Neural cell (in vitro differentiated cells): ENCODE results near the gene BRD7. TPM values are rescaled to one million over a fixed set of nuclear protein-coding genes. Genes with fewer than 3 reads are reported as not detected.

Experiments used
- H2AFZ ChIP-seq: fragments of 200-600, 300-800 bp; sonication (generic), shearing (Covaris generic); 2 replicates; pipeline ENCODE4 v1.6.0; 2014; ENCODE audit warnings: low read depth, mild to moderate bottlenecking, antibody characterized with exemption, low read length, moderate library complexity
- H3F3A ChIP-seq: fragments of 200-600 bp; shearing (Covaris generic); 2 replicates; pipeline ENCODE4 v1.6.1; 2016; ENCODE audit warnings: mild to moderate bottlenecking, moderate library complexity, mixed read lengths, antibody characterized with exemption, low read length; ENCODE audit not compliant: insufficient read depth, poor library complexity, severe bottlenecking
- H3K27ac ChIP-seq: fragments of 200-600, 300-800 bp; sonication (generic), shearing (Covaris generic); 2 replicates; pipeline ENCODE4 v1.5.1; 2014; ENCODE audit warnings: mild to moderate bottlenecking, low read length, moderate library complexity
- H3K27me3 ChIP-seq: fragments of 300-800, 200-600 bp; sonication (generic), shearing (Covaris generic); 2 replicates; pipeline ENCODE4 v1.6.0; 2014; ENCODE audit warnings: mild to moderate bottlenecking, low read depth, low read length, moderate library complexity; ENCODE audit not compliant: insufficient read depth
- H3K36me3 ChIP-seq: fragments of 300-800, 200-600 bp; sonication (generic), shearing (Covaris generic); 2 replicates; pipeline ENCODE4 v1.5.1; 2014; ENCODE audit warnings: mild to moderate bottlenecking, antibody characterized with exemption, low read length, moderate library complexity; ENCODE audit not compliant: insufficient read depth
- H3K4me2 ChIP-seq: fragments of 300-800, 200-600 bp; sonication (generic), shearing (Covaris generic); 2 replicates; pipeline ENCODE4 v1.6.0; 2014; ENCODE audit warnings: mild to moderate bottlenecking, low read length
- H3K4me3 ChIP-seq: fragments of 300-800, 200-600 bp; sonication (generic), shearing (Covaris generic); 2 replicates; pipeline ENCODE4 v1.5.1; 2014; ENCODE audit warnings: mild to moderate bottlenecking, low read length, moderate library complexity
- H3K79me2 ChIP-seq: fragments of 200-600 bp; shearing (Covaris generic); replicated peaks from 2 replicates; pipeline ENCODE4 v1.6.0; 2014; ENCODE audit warnings: mild to moderate bottlenecking, low read length, moderate library complexity; ENCODE audit not compliant: insufficient read depth
- H3K9ac ChIP-seq: fragments of 300-800, 200-600 bp; sonication (generic), shearing (Covaris generic); 2 replicates; pipeline ENCODE4 v1.6.1; 2016; ENCODE audit warnings: mild to moderate bottlenecking, low read length, mixed read lengths
- H3K9me2 ChIP-seq: fragments of 200-600 bp; shearing (Covaris generic); 2 replicates; pipeline ENCODE4 v1.6.1; 2016; ENCODE audit warnings: mild to moderate bottlenecking, low read length, mixed read lengths; ENCODE audit not compliant: insufficient read depth
- H3K9me3 ChIP-seq: fragments of 200-600, 300-800 bp; sonication (generic), shearing (Covaris generic); 2 replicates; pipeline ENCODE4 v1.6.1; 2016; ENCODE audit warnings: mild to moderate bottlenecking, mixed run types, low read length, moderate library complexity, mixed read lengths
- H4K20me1 ChIP-seq: fragments of 200-600 bp; shearing (Covaris generic); 2 replicates; pipeline ENCODE4 v1.6.1; 2016; ENCODE audit warnings: mild to moderate bottlenecking, mixed run types; ENCODE audit not compliant: insufficient read depth
- CTCF ChIP-seq: fragments of 450-650 bp; IDR thresholded peaks from 2 replicates; pipeline ENCODE4 v1.5.1; 2014; ENCODE audit warnings: antibody characterized with exemption, mild to moderate bottlenecking, moderate library complexity; ENCODE audit not compliant: poor library complexity, severe bottlenecking
- EP300 ChIP-seq: fragments of 450-650 bp; conservative IDR thresholded peaks from 2 replicates; pipeline ENCODE4 v1.6.1; 2014; ENCODE audit warnings: antibody characterized with exemption, mild to moderate bottlenecking, moderate library complexity; ENCODE audit not compliant: poor library complexity, severe bottlenecking
- EZH2 ChIP-seq: fragments of 200-600, 300-800 bp; shearing (Covaris generic), sonication (generic); IDR thresholded peaks from 2 replicates; pipeline ENCODE4 v1.6.1; 2014; ENCODE audit warnings: antibody characterized with exemption, low read length, borderline replicate concordance, mild to moderate bottlenecking; ENCODE audit not compliant: insufficient read depth, poor library complexity, severe bottlenecking
- MXI1 ChIP-seq: fragments of 450-650 bp; conservative IDR thresholded peaks from 2 replicates; pipeline ENCODE4 v1.6.1; 2014; ENCODE audit warnings: antibody characterized with exemption, mild to moderate bottlenecking; ENCODE audit not compliant: poor library complexity, severe bottlenecking
- POLR2AphosphoS5 ChIP-seq: IDR thresholded peaks from 2 replicates; pipeline ENCODE4 v1.6.1; 2012
- RAD21 ChIP-seq: fragments of 450-650 bp; conservative IDR thresholded peaks from 2 replicates; pipeline ENCODE4 v1.6.1; 2014; ENCODE audit warnings: antibody characterized with exemption, mild to moderate bottlenecking, moderate library complexity
- SMC3 ChIP-seq: fragments of 450-650 bp; conservative IDR thresholded peaks from 2 replicates; pipeline ENCODE4 v1.6.1; 2014; ENCODE audit warnings: antibody characterized with exemption, mild to moderate bottlenecking, moderate library complexity; ENCODE audit not compliant: poor library complexity
- TAF1 ChIP-seq: IDR thresholded peaks from 2 replicates; pipeline ENCODE4 v1.6.1; 2012; ENCODE audit warnings: low read depth
- polyA plus RNA-seq: library from polyadenylated mRNA; depleted of rRNA; stranded (reverse); fragments of >200 nt; gene quantifications from 2 replicates; pipeline ENCODE4 v1.2.3, GENCODE V29; 2014
- TF ChIP-seq, protein P1 (sequence below): IDR thresholded peaks from 2 replicates; pipeline ENCODE4 v1.6.1; 2012; ENCODE audit warnings: borderline replicate concordance

Gene BRD7
- polyA plus RNA-seq, 1 donor from 2014 or later, result 57.2 TPM

DNA sequence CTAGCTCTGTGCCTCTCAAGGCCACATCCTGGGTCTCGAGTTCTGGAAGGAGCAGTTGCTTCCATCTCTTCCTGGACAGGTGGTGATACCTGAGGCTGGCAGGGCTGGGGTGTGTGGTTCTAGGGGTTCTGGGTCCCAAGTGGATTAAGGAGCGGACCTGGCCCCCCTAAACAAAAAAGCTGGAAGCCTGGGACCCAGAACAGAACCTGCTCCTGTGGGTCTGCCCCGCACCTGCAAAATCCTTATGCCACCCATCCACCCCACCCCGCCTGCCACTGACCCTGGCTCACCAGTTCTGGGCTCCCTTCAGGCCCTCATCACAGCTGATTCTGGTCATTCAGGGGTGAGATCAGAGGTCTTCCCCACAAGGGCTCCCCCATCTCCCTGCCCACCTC lies 57.7 kb downstream of the BRD7 start:
- Histone ChIP-seq H3K9me3 (no peaks in the 10 kb centered on the region), H3K4me3 (no peak overlapping the region), H4K20me1 (no peaks in the 10 kb centered on the region), H3K79me2 (no peaks in the 10 kb centered on the region), H3F3A (no peaks in the 10 kb centered on the region), H3K9me2 (no peaks in the 10 kb centered on the region), H3K27ac (no peak overlapping the region), H3K27me3 (no peaks in the 10 kb centered on the region), H2AFZ (no peak overlapping the region), H3K9ac (no peak overlapping the region), H3K36me3 (no peaks in the 10 kb centered on the region), H3K4me2 (no peak overlapping the region)
- no peak for TF ChIP-seq POLR2AphosphoS5
- no peak for TF ChIP-seq CTCF
- TF ChIP-seq, protein P1, sequence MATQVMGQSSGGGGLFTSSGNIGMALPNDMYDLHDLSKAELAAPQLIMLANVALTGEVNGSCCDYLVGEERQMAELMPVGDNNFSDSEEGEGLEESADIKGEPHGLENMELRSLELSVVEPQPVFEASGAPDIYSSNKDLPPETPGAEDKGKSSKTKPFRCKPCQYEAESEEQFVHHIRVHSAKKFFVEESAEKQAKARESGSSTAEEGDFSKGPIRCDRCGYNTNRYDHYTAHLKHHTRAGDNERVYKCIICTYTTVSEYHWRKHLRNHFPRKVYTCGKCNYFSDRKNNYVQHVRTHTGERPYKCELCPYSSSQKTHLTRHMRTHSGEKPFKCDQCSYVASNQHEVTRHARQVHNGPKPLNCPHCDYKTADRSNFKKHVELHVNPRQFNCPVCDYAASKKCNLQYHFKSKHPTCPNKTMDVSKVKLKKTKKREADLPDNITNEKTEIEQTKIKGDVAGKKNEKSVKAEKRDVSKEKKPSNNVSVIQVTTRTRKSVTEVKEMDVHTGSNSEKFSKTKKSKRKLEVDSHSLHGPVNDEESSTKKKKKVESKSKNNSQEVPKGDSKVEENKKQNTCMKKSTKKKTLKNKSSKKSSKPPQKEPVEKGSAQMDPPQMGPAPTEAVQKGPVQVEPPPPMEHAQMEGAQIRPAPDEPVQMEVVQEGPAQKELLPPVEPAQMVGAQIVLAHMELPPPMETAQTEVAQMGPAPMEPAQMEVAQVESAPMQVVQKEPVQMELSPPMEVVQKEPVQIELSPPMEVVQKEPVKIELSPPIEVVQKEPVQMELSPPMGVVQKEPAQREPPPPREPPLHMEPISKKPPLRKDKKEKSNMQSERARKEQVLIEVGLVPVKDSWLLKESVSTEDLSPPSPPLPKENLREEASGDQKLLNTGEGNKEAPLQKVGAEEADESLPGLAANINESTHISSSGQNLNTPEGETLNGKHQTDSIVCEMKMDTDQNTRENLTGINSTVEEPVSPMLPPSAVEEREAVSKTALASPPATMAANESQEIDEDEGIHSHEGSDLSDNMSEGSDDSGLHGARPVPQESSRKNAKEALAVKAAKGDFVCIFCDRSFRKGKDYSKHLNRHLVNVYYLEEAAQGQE, result no peak
- no peak for TF ChIP-seq TAF1
- no peak for TF ChIP-seq EP300
- no peak for TF ChIP-seq MXI1
- TF ChIP-seq SMC3, result no peak
- TF ChIP-seq RAD21, result no peak
- TF ChIP-seq EZH2, result no peak

DNA sequence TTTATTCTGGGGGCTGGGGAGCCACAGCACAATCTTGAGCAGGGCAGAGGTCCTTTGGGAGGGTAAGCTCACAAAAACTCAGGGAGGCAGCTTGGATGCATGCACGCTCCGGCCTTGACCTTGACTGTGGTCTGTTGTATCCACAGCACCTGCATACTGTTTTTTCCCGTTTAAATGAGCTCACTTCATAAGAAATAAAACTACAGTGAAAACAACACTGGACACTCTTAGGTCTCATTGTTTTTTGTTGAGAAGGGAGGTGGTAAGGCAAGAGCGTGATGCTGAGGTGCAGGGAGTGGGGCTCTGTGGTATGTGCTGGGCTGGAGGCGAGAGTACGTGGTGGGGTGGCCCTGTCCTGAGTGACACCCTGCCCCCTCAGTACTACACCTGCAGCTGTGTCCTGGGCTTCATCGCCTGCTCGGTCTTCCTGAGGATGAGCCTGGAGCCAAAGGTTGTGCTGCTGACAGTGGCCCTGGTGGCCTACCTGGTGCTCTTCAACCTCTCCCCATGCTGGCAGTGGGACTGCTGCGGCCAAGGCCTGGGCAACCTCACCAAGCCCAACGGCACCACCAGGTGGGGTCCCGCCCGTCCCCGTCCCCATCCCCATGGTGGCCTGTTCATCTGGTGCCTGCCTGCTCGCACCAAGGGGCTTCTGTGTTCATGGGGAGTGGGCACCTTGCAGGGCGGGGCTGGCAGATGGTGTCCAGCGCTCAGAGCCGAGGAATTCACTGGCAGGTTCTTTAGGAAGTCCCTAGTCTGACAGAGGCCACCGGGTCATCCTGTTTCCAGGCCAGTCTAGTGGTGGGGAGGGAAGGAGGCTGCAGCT lies 58.3 kb downstream of the BRD7 start:
- H4K20me1 ChIP-seq, result no peaks in the 10 kb centered on the region
- TF ChIP-seq POLR2AphosphoS5 (no peak), TAF1 (no peak), EP300 (no peak)
- TF ChIP-seq, protein P1, result no peak
- H3K4me3 ChIP-seq, result no peak overlapping the region
- no peak overlapping the region for H3K9ac ChIP-seq
- H3K9me3 ChIP-seq, result no peaks in the 10 kb centered on the region
- no peaks in the 10 kb centered on the region for H3K27me3 ChIP-seq
- H3K4me2 ChIP-seq, result no peak overlapping the region
- no peak overlapping the region for H2AFZ ChIP-seq
- no peaks in the 10 kb centered on the region for H3F3A ChIP-seq
- no peaks in the 10 kb centered on the region for H3K36me3 ChIP-seq
- no peaks in the 10 kb centered on the region for H3K79me2 ChIP-seq
- H3K9me2 ChIP-seq, result no peaks in the 10 kb centered on the region
- no peak overlapping the region for H3K27ac ChIP-seq
